Measurements from ENCODE around the gene ETS2.

DNA sequence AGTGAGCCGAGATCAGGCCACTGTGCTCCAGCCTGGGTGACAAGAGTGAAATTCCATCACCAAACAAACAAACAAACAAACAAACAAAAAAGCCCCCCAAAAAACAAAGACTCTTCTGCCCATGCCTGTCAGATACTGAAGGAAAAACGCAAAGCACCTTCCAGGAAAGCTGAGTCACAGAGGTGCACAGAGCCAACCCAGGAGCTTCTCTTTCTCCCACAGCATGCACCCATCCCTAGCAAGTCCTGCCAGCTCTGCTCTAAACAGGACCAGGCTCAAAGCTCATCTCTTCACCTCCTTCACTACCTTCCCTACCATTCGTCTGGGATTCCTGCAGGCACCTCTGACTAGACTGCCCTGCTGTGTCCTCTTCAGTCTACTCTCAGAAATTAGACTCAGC lies 46.5 kb downstream of the ETS2 start:
- TF ChIP-seq ZC3H10 (CRISPR knock-in tag; IDR thresholded peaks at IDR 0.05) (no peak), GLIS3 (CRISPR knock-in tag; IDR thresholded peaks at IDR 0.05) (no peak), ARNTL (CRISPR knock-in tag; IDR thresholded peaks at IDR 0.05; ENCODE audit: borderline replicate concordance, low read depth) (no peak), TOX (CRISPR knock-in tag; IDR thresholded peaks at IDR 0.05; ENCODE audit: borderline replicate concordance) (no peak), PATZ1 (CRISPR knock-in tag; IDR thresholded peaks at IDR 0.05; ENCODE audit: borderline replicate concordance) (no peak), ZFP3 (CRISPR knock-in tag; IDR thresholded peaks at IDR 0.05) (no peak), TCF4 (CRISPR knock-in tag; IDR thresholded peaks at IDR 0.05; ENCODE audit: borderline replicate concordance) (no peak), ZNF70 (CRISPR knock-in tag; IDR thresholded peaks at IDR 0.05) (no peak), ZFP30 (CRISPR knock-in tag; IDR thresholded peaks at IDR 0.05) (no peak)
- TF ChIP-seq, protein P1, sequence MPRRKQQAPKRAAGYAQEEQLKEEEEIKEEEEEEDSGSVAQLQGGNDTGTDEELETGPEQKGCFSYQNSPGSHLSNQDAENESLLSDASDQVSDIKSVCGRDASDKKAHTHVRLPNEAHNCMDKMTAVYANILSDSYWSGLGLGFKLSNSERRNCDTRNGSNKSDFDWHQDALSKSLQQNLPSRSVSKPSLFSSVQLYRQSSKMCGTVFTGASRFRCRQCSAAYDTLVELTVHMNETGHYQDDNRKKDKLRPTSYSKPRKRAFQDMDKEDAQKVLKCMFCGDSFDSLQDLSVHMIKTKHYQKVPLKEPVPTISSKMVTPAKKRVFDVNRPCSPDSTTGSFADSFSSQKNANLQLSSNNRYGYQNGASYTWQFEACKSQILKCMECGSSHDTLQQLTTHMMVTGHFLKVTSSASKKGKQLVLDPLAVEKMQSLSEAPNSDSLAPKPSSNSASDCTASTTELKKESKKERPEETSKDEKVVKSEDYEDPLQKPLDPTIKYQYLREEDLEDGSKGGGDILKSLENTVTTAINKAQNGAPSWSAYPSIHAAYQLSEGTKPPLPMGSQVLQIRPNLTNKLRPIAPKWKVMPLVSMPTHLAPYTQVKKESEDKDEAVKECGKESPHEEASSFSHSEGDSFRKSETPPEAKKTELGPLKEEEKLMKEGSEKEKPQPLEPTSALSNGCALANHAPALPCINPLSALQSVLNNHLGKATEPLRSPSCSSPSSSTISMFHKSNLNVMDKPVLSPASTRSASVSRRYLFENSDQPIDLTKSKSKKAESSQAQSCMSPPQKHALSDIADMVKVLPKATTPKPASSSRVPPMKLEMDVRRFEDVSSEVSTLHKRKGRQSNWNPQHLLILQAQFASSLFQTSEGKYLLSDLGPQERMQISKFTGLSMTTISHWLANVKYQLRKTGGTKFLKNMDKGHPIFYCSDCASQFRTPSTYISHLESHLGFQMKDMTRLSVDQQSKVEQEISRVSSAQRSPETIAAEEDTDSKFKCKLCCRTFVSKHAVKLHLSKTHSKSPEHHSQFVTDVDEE (CRISPR knock-in tag; IDR thresholded peaks at IDR 0.05): no peak

Measured in SK-N-SH treated with all-trans-retinoic acid at 6 μM for 48 hours (cell line).